ENCODE measurements around the gene ZFYVE1. TPM values are rescaled to one million over a fixed set of nuclear protein-coding genes. Genes with fewer than 3 reads are reported as not detected.

ZFYVE1 gene
- total RNA-seq, 1 experiment from 2014 or later: 13.3 TPM

DNA sequence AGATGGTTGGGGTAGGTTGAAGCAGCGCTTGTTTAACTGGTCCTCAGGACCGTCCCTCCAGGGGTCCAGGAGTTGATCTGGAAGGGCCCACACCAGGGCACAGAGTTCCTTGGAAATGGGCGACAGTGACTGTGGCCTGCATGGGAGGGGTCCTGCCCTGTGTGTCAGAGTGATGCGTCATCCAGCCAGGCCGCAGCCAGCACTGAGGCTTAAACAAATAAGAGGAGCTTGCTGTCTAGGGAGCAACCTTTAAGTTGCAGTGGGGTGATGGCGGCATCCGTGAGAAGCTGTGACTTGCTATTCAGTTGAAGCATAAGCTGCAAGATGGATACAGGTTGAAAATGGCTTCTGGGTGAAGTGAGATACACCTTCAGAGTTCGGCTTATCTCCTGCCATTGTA lies 80.4 kb downstream of the ZFYVE1 start:
- BruUV-seq (replicated peaks): no TSS peak
- Mint-ChIP-seq H3K4me3 (ENCODE audit: unreplicated experiment) (no peak overlapping the region), H3K27ac (ENCODE audit: low read depth, unreplicated experiment) (no peak overlapping the region), H3K4me1 (ENCODE audit: insufficient read depth, unreplicated experiment) (no peaks in the 10 kb centered on the region), H3K9me3 (ENCODE audit: unreplicated experiment) (no peaks in the 10 kb centered on the region), H3K27me3 (ENCODE audit: insufficient read depth, unreplicated experiment) (no peaks in the 10 kb centered on the region), H3K36me3 (ENCODE audit: insufficient read depth, unreplicated experiment) (peaks cover 49% of the 10 kb centered on the region)
- intact Hi-C loops (cut with micrococcal nuclease): no loop called here
- TF ChIP-seq, protein P1, sequence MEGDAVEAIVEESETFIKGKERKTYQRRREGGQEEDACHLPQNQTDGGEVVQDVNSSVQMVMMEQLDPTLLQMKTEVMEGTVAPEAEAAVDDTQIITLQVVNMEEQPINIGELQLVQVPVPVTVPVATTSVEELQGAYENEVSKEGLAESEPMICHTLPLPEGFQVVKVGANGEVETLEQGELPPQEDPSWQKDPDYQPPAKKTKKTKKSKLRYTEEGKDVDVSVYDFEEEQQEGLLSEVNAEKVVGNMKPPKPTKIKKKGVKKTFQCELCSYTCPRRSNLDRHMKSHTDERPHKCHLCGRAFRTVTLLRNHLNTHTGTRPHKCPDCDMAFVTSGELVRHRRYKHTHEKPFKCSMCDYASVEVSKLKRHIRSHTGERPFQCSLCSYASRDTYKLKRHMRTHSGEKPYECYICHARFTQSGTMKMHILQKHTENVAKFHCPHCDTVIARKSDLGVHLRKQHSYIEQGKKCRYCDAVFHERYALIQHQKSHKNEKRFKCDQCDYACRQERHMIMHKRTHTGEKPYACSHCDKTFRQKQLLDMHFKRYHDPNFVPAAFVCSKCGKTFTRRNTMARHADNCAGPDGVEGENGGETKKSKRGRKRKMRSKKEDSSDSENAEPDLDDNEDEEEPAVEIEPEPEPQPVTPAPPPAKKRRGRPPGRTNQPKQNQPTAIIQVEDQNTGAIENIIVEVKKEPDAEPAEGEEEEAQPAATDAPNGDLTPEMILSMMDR (IDR thresholded peaks at IDR 0.05; ENCODE audit: unreplicated experiment): no peak
- ChIA-PET CTCF (interaction anchor here (0.6 to 7.0 kb wide), 3 partner anchors 9 to 432 kb away, joined by 3 to 135 read pairs (median 3); no protein-coding TSS in a partner anchor), POLR2A (interaction anchor here (1.4 kb wide), 1 partner anchor 53 kb away, joined by 3 read pairs; the partner anchor contains the start of gene DPF3)
- no peak for DNase-seq (ENCODE audit: unreplicated experiment)

DNA sequence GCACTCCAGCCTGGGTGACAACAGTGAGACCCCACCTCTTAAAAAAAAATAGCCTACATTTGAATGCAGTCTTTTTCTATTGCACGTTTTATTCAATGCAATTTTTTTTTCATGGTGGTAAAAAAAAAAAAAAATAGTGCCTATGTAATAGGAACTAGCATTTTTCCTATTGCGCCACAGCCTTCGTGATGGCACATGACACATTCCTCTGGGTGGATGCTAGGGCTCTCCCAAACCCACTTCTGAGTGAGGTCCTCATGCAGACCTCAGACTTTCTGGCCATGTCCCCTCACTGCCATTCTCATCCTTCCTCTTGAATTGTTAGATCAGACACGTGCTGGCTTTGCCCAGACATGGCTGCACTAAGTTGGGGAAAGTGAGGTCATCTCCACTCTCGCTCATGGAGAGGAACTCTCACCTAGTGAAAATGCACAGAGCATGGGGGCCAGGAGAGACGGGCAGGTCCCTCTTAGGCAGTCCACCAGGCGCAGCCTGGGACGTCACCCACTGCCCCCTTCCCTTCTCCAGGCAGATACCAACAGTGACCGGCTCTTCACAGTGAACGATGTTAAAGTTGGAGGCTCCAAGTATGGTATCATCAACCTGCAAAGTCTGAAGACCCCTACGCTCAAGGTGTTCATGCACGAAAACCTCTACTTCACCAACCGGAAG lies 81.4 kb downstream of the ZFYVE1 start:
- no peaks in the 10 kb centered on the region for H3K27me3 Mint-ChIP-seq (ENCODE audit: insufficient read depth, unreplicated experiment)

DNA sequence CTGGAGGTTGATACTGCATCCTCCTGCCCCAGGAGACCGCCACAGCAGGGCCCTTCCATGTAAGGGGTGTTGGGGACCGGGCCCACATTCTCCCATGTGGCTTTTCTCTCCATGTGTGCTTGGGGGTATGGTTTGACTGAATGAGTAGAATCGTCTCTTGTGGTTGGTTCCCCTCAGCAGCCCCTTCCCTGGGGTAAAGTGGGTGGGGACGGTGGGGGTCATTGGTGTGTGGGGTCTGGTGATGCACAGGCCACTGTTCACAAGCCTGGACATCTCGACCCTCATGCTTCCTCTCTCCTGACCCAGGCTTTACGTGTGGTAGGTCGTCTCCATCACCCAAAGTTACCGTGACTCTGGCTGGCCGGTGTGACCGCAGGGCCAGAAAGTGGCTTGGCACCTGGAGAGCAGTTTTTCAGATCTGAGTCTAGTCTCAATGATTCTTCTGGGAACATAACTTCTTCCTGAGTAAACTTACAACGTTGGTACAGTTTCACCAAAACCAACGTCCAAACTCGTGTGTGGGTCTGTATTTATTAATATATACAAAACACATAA lies 83.0 kb downstream of the ZFYVE1 start:
- DNase-seq (ENCODE audit: unreplicated experiment): no peak
- Mint-ChIP-seq H3K9me3 (ENCODE audit: unreplicated experiment) (no peaks in the 10 kb centered on the region), H3K27ac (ENCODE audit: low read depth, unreplicated experiment) (no peak overlapping the region), H3K27me3 (ENCODE audit: insufficient read depth, unreplicated experiment) (no peaks in the 10 kb centered on the region), H3K36me3 (ENCODE audit: insufficient read depth, unreplicated experiment) (peaks cover 63% of the 10 kb centered on the region), H3K4me1 (ENCODE audit: insufficient read depth, unreplicated experiment) (no peaks in the 10 kb centered on the region), H3K4me3 (ENCODE audit: unreplicated experiment) (no peak overlapping the region)
- intact Hi-C loops (cut with micrococcal nuclease): no loop called here
- CTCF ChIA-PET: interaction anchor here (0.7 to 0.9 kb wide), 2 partner anchors 430 kb away, joined by 3 to 4 read pairs; no protein-coding TSS in a partner anchor
- TF ChIP-seq, protein P1 (IDR thresholded peaks at IDR 0.05; ENCODE audit: unreplicated experiment): no peak
- BruUV-seq (replicated peaks): no TSS peak
- POLR2A ChIA-PET: no interaction called here

More for the DNA sequence above, 81.4 kb downstream of the ZFYVE1 start:
- BruUV-seq (replicated peaks): no TSS peak
- H3K4me3 Mint-ChIP-seq (ENCODE audit: unreplicated experiment): no peak overlapping the region
- no peak for DNase-seq (ENCODE audit: unreplicated experiment)
- ChIA-PET CTCF (interaction anchor here (7.0 kb wide), 1 partner anchor 431 kb away, joined by 135 read pairs; no protein-coding TSS in a partner anchor), POLR2A (no interaction called here)
- intact Hi-C loops (cut with micrococcal nuclease): no loop called here
- no peaks in the 10 kb centered on the region for H3K4me1 Mint-ChIP-seq (ENCODE audit: insufficient read depth, unreplicated experiment)
- H3K27ac Mint-ChIP-seq (ENCODE audit: low read depth, unreplicated experiment): no peak overlapping the region
- TF ChIP-seq, protein P1 (IDR thresholded peaks at IDR 0.05; ENCODE audit: unreplicated experiment): no peak
- H3K36me3 Mint-ChIP-seq (ENCODE audit: insufficient read depth, unreplicated experiment): peaks cover 49% of the 10 kb centered on the region
- H3K9me3 Mint-ChIP-seq (ENCODE audit: unreplicated experiment): no peaks in the 10 kb centered on the region

DNA sequence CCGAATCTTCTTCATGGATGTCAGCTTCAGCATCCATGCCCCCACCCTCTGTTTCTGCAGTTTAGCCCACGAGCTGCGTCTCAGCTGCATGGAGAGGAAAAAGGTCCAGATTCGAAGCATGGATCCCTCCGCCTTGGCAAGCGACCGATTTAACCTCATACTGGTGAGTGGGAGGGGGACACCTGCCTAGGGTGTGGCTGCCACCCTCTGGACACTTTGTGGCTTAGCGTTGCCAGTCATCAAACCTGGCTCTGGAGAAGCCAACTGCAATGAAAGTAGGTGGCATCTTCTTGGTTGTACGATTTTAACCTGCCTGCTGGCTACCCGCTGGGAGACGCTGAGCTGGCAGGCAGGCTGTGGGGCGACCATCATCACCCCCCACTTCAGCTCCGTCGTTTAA lies 84.0 kb downstream of the ZFYVE1 start:
- Mint-ChIP-seq H3K36me3 (ENCODE audit: insufficient read depth, unreplicated experiment) (peaks cover 70% of the 10 kb centered on the region), H3K9me3 (ENCODE audit: unreplicated experiment) (no peaks in the 10 kb centered on the region), H3K4me3 (ENCODE audit: unreplicated experiment) (no peak overlapping the region), H3K4me1 (ENCODE audit: insufficient read depth, unreplicated experiment) (no peaks in the 10 kb centered on the region), H3K27me3 (ENCODE audit: insufficient read depth, unreplicated experiment) (no peaks in the 10 kb centered on the region), H3K27ac (ENCODE audit: low read depth, unreplicated experiment) (no peak overlapping the region)
- ChIA-PET POLR2A (no interaction called here), CTCF (interaction anchor here (0.9 kb wide), 1 partner anchor 429 kb away, joined by 4 read pairs; no protein-coding TSS in a partner anchor)
- TF ChIP-seq, protein P1 (IDR thresholded peaks at IDR 0.05; ENCODE audit: unreplicated experiment): no peak
- BruUV-seq (replicated peaks): no TSS peak
- DNase-seq (ENCODE audit: unreplicated experiment): no peak
- intact Hi-C loops (cut with micrococcal nuclease): no loop called here

Measured in MCF 10A (cell line).